Mucosa of descending colon (tissue), 3 donors: Measurements from ENCODE around the gene NUAK1. TPM values are rescaled to one million over a fixed set of nuclear protein-coding genes. Genes with fewer than 3 reads are reported as not detected.

Experiments used
- ATAC-seq: fragments of 200-7000 bp; cut with Tn5 transposase; one replicate; pipeline ENCODE4 v1.9.1; 2020; ENCODE audit warnings: mild to moderate bottlenecking, moderate library complexity
- DNase-seq, 3 donors: peaks; one replicate each; pipeline ENCODE4 v3.0.0-alpha.2; 2020
- H3K36me3 ChIP-seq: fragments of 200-600 bp; one replicate; pipeline ENCODE4 v1.8.0; 2021; ENCODE audit warnings: low read depth, mild to moderate bottlenecking
- H3K4me1 ChIP-seq: fragments of 200-600 bp; one replicate; pipeline ENCODE4 v1.8.0; 2021; ENCODE audit warnings: low read depth, mild to moderate bottlenecking
- H3K4me3 ChIP-seq: fragments of 200-600 bp; one replicate; pipeline ENCODE4 v1.8.0; 2021; ENCODE audit warnings: mild to moderate bottlenecking
- H3K9me3 ChIP-seq: fragments of 200-600 bp; one replicate; pipeline ENCODE4 v1.8.0; 2021; ENCODE audit warnings: mild to moderate bottlenecking
- CTCF ChIP-seq: fragments of 200-600 bp; IDR thresholded peaks from one replicate; pipeline ENCODE4 v1.8.0; 2022; ENCODE audit warnings: antibody characterized with exemption, mild to moderate bottlenecking
- intact Hi-C, 2 donors: fragments of 100-400 bp; cut with DNase I in 1 of 2; cut with micrococcal nuclease in 1 of 2; formaldehyde crosslinking; loops; one replicate each; pipeline versions ENCODE4 v1.11.0 to v1.11.1; 2022; cut with DNase I, micrococcal nuclease
- total RNA-seq, 3 donors: library from RNA; stranded (reverse); fragmentation: NEBNext Ultra II Directional in 2 of 3; extraction: Animal tissue kit (Norgen Biotek cat#: 25700) in 2 of 3; gene quantifications; one replicate each; pipeline versions ENCODE4 v1.2.1 to v1.2.4, GENCODE V29; 2021 to 2023
- donor health status: DM: no; HTN: no; CAD: no; lungs with moderate emphysema.
- donor health status: DM: no; HTN: no; CAD: no.
- donor health status: DM: no; HTN: yes; CAD: no.

Gene NUAK1
- total RNA-seq, 3 donors from 2014 or later: 4.9 to 6.8 (median 5.4) TPM

DNA sequence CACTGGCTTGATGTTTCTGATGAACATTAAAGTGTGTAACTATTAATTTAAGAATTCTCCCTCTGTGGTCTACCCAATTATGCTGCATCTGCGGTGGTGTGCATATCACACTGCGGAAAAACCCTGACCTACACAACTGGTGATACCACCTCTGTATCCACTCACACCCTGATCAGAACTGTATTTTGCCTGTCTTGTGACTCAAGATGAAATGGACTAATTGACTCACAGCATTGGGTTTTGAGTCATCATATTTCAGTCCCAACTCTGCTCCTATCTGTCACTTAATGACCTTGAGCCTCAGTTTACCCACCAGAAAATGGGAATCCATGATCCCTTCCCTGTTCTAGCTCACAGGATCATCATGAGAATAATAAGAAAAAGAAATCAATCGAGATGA is 65.6 kb downstream of the NUAK1 start:
- Histone ChIP-seq H3K9me3 (no peaks in the 10 kb centered on the region), H3K36me3 (no peaks in the 10 kb centered on the region), H3K4me3 (no peak overlapping the region), H3K4me1 (no peaks in the 10 kb centered on the region)
- no peak for DNase-seq
- no peak for TF ChIP-seq CTCF
- ATAC-seq: no peak
- intact Hi-C loops: no loop called here

DNA sequence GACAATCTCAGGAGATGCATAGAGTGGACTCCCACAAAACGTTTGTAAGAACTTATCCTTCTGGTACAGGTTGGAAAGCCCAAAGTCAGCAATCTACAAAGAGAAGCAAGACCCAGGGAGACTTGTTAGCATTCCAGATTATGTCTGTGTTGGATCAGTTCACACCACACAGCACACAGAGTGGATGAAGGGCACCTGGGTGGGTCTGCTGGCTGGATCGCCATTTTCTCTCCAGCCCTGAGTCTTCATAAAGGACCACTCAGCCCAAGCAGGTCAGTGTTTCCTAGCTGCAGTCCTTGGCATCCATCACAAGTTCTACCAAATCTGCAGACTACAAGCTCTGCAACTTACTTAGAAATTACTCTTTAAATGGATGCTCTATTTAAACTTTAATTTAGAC is 66.0 kb downstream of the NUAK1 start:
- ATAC-seq: no peak
- H3K4me1 ChIP-seq: no peaks in the 10 kb centered on the region
- DNase-seq: no peak
- intact Hi-C loops: no loop called here
- H3K36me3 ChIP-seq: no peaks in the 10 kb centered on the region
- TF ChIP-seq CTCF: no peak
- no peaks in the 10 kb centered on the region for H3K9me3 ChIP-seq
- H3K4me3 ChIP-seq: no peak overlapping the region

DNA sequence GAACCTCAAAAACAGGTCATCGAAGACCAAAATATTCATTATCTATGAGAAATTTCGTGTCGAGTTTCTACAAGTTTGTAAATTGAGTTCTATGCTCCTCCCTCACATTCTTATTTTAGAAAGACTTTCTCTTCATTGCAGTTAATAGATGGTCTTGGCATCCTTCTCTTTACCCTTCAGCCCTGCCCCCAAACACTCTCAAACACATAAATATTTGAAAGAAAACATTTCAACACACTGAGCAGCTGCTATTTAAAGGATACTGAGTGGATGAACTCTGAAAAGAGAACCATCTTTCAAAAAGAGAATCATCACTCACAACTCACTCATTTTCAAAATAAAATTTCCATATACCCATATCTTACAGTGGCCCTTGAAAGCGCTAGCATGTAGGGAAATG is 67.1 kb downstream of the NUAK1 start:
- TF ChIP-seq CTCF: no peak
- intact Hi-C loops: no loop called here
- DNase-seq: no peak
- Histone ChIP-seq H3K4me3 (no peak overlapping the region), H3K9me3 (no peaks in the 10 kb centered on the region), H3K4me1 (no peaks in the 10 kb centered on the region), H3K36me3 (no peaks in the 10 kb centered on the region)
- ATAC-seq: no peak

DNA sequence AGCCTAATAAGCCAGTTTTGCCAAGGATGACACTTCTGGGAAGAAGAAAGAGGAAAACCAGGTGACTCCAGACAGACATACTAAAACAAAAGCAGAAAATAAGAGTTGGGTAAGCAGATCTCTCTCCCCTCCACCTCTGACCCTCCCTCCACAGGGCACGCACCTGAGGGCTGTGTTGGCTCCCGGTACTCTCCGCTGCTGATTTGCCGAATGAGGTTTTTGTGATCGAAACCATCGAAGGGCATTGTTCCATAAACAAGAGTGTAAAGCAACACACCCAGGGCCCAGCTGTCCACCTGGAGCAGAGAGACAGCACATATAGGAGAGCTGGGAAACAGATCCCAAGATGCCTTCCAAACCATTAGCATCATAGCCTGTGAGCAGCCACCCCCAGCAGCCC is 68.1 kb downstream of the NUAK1 start:
- TF ChIP-seq CTCF: no peak
- Histone ChIP-seq H3K36me3 (no peaks in the 10 kb centered on the region), H3K4me3 (no peak overlapping the region), H3K9me3 (no peaks in the 10 kb centered on the region), H3K4me1 (no peaks in the 10 kb centered on the region)
- no peak for DNase-seq
- ATAC-seq: no peak
- intact Hi-C loops: no loop called here

GRCh38 chr12:106070147-106070546 is 68.6 kb downstream of the NUAK1 start:
- DNase-seq (no peak), ATAC-seq (no peak)
- H3K4me1 ChIP-seq: no peaks in the 10 kb centered on the region
- no peaks in the 10 kb centered on the region for H3K36me3 ChIP-seq
- no peaks in the 10 kb centered on the region for H3K9me3 ChIP-seq
- intact Hi-C loops: no loop called here
- H3K4me3 ChIP-seq: no peak overlapping the region
- no peak for TF ChIP-seq CTCF

DNA sequence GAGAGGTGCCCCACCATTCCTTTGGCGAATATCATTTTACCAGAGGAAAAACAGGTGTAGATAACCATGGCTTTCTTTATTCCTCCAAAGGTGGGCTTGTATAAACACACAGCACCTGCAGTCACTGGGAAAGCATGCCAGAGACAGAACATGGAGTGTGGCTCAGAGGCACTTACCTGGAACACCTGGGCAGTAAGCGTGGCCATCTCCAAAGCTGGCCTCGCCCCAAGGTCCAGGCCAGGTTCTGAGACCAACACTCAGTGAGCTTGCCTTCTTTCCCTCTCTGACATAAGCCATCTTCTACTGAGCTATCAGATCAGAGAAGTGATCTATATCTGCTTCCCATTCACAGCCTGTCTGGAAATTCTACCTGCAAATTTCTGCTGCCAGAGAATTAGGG is 70.5 kb downstream of the NUAK1 start:
- TF ChIP-seq CTCF: no peak
- Histone ChIP-seq H3K4me3 (no peak overlapping the region), H3K36me3 (no peaks in the 10 kb centered on the region), H3K9me3 (no peaks in the 10 kb centered on the region), H3K4me1 (no peaks in the 10 kb centered on the region)
- intact Hi-C loops: no loop called here
- DNase-seq (no peak), ATAC-seq (no peak)
